Measurements from ENCODE around the gene FCN1. TPM values are rescaled to one million over a fixed set of nuclear protein-coding genes. Genes with fewer than 3 reads are reported as not detected.

FCN1 gene
- total RNA-seq, 2 experiments from 2014 or later, result not detected

DNA sequence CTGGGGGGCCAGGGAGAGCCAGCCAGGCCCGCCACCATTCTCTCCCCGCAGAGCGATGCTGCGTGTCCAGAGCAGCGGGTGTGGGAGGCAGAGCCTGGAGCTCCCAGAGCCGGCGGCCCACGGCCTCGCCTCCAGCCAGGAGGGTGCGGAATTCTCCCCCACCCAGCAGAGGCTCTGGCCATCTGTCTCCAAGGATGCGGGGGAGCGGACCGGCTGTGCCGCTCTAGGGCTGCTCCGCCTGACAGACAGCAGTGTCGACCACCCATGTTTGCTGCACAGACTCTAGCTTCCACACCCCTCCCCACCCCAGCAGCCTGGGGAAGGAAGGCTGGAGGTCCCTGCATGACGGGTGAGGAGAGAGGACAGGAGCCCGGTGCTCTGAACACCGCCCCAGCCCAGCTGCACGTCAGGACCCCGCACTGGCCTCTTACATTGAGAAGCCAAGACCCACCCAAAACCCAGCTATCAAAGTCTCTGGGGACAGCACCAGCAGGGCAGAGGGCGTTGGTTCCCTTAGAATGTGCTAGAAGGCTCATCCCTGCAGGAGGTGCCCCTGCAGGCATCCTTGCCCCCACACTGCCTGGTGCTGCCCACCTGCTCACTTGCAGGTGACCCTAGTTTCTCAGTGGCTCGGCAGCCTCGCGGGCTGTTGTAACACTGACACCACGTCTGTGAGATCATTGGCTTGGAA lies 29.7 kb upstream of the FCN1 start:
- H3K27me3 Mint-ChIP-seq (ENCODE audit: low read depth), result no peaks in the 10 kb centered on the region
- DNase-seq, result no peak
- no peaks in the 10 kb centered on the region for H3K36me3 Mint-ChIP-seq (ENCODE audit: low read depth)
- no peaks in the 10 kb centered on the region for H3K9me3 Mint-ChIP-seq
- no peak overlapping the region for H3K4me3 Mint-ChIP-seq
- CTCF ChIA-PET, result no interaction called here
- H3K27ac Mint-ChIP-seq, result no peak overlapping the region
- H3K4me1 Mint-ChIP-seq (ENCODE audit: low read depth), result no peaks in the 10 kb centered on the region
- intact Hi-C loops (cut with micrococcal nuclease), result no loop called here

DNA sequence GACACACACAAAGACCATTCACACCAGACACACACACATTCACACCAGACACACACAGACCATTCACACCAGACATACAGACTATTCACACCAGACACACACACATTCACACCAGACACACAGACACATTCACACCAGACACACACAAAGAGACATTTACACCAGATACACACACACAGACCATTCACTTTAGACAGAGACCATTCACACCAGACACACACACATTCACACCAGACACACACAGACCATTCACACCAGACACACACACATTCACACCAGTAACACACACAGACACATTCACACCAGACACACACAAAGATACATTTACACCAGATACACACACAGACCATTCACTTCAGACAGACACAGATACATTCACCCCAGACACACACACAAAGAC lies 29.0 kb upstream of the FCN1 start:
- no peak for DNase-seq
- H3K27ac Mint-ChIP-seq, result no peak overlapping the region
- H3K4me3 Mint-ChIP-seq, result no peak overlapping the region
- intact Hi-C loops (cut with micrococcal nuclease), result no loop called here
- CTCF ChIA-PET, result no interaction called here
- H3K9me3 Mint-ChIP-seq, result no peaks in the 10 kb centered on the region
- no peaks in the 10 kb centered on the region for H3K36me3 Mint-ChIP-seq (ENCODE audit: low read depth)
- no peaks in the 10 kb centered on the region for H3K27me3 Mint-ChIP-seq (ENCODE audit: low read depth)
- no peaks in the 10 kb centered on the region for H3K4me1 Mint-ChIP-seq (ENCODE audit: low read depth)

DNA sequence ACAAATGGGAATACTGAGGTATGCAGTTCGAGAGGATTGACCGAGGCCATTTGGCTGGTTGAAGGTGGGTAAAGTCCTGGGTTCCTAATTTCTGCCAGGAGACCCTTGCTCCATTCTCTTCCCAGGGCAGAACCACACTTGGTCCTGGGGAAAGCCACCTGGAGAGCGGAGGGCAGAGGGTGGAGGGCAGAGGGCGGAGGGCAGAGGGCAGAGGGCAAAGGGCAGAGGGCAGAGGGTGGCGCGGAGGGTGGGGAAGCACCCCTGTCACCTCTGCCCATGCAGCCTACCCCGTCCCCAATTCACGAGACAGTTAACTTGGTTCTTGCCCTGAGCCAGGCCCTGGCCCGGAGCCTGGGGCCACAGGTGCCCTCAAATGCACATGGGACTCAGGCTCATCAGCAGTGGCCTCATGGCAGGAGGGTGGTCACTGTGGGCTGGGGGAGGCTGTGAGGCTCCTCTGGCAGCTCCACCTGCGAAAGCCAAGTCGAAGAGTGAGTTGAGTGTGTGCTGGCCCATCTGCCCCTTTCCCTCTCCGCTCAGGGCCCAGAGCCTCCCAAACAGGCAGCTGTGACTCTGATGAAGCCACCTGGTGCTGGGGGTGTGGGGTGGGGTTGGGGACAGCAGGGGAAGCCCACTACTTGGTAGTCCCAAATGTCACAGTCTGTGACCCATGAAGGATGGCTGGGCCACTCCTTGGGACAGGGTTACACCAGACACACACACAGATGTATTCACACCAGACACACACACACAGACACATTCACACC lies 28.0 kb upstream of the FCN1 start:
- DNase-seq, result no peak
- intact Hi-C loops (cut with micrococcal nuclease), result no loop called here
- Mint-ChIP-seq H3K4me3 (no peak overlapping the region), H3K9me3 (no peaks in the 10 kb centered on the region), H3K27me3 (ENCODE audit: low read depth) (no peaks in the 10 kb centered on the region), H3K27ac (no peak overlapping the region), H3K36me3 (ENCODE audit: low read depth) (no peaks in the 10 kb centered on the region), H3K4me1 (ENCODE audit: low read depth) (no peaks in the 10 kb centered on the region)
- CTCF ChIA-PET, result no interaction called here

DNA sequence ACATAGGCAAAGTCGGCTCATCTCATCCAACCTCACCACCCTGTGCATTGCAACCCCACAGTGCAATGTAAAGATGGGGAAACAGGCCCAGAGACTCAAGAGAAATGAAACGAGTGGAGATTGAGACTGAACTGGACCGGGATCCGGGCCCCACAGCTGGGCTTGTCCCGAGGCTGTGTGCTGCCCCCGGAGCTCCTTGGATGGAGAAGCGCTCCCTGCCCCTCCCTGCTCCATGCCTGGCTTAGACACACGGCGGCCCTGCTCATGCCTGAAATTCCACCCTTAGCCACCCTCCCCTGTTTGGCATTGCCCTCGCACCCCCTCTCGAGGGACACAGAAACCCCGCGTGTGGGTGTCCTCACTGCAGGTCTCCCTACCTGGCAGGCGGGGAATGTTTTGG lies 27.2 kb upstream of the FCN1 start:
- Mint-ChIP-seq H3K36me3 (ENCODE audit: low read depth) (no peaks in the 10 kb centered on the region), H3K27me3 (ENCODE audit: low read depth) (no peaks in the 10 kb centered on the region), H3K4me1 (ENCODE audit: low read depth) (no peaks in the 10 kb centered on the region), H3K4me3 (no peak overlapping the region), H3K9me3 (no peaks in the 10 kb centered on the region), H3K27ac (no peak overlapping the region)
- CTCF ChIA-PET, result no interaction called here
- no peak for DNase-seq
- intact Hi-C loops (cut with micrococcal nuclease), result no loop called here

DNA sequence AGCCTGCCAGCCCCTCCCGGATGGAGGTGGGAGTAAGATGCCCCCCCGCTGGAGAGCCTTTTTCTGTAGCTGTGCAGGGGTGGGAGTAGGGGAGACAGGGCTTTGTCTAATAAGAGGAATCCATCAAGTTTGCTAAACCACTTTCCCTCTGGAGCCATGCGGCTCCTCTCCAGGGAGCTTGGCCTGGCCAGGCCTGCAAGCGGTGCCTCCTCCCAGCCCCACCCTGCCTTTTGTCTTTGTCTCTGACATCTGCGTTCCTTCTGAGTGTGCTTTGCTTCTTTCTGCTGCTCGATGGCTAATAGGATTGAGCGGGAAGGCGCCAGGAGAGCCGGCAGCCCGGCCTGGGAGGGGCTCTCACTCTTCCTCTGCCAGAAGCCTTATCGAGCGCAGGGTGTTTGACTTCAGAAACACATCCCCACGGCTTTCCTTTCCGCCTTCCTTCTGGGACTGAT lies 26.7 kb upstream of the FCN1 start:
- CTCF ChIA-PET, result no interaction called here
- H3K36me3 Mint-ChIP-seq (ENCODE audit: low read depth), result no peaks in the 10 kb centered on the region
- no peaks in the 10 kb centered on the region for H3K4me1 Mint-ChIP-seq (ENCODE audit: low read depth)
- DNase-seq, result no peak
- H3K27ac Mint-ChIP-seq, result no peak overlapping the region
- no peaks in the 10 kb centered on the region for H3K27me3 Mint-ChIP-seq (ENCODE audit: low read depth)
- no peak overlapping the region for H3K4me3 Mint-ChIP-seq
- intact Hi-C loops (cut with micrococcal nuclease), result no loop called here
- H3K9me3 Mint-ChIP-seq, result no peaks in the 10 kb centered on the region

DNA sequence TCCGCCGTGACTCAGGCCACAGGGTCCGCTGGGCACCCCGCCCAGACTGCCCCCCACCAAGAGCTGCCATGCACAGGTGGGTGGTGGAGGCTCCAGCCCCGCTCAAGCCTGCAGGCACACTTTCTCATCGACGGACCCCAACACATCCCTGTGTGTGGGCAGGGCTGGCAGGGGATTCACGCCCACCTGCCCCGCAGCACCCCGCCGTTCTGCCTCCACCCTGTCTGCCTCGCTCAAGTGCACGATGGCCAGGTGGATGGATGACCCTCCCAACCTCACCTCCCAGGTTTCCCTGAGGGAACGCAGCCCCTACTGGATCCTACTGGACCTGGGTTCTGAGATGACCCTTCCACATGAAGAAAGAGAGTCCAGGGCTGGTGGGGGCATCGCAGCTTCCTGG lies 26.1 kb upstream of the FCN1 start:
- intact Hi-C loops (cut with micrococcal nuclease), result no loop called here
- CTCF ChIA-PET, result no interaction called here
- Mint-ChIP-seq H3K36me3 (ENCODE audit: low read depth) (no peaks in the 10 kb centered on the region), H3K9me3 (no peaks in the 10 kb centered on the region), H3K27ac (no peak overlapping the region), H3K4me1 (ENCODE audit: low read depth) (no peaks in the 10 kb centered on the region), H3K4me3 (no peak overlapping the region), H3K27me3 (ENCODE audit: low read depth) (no peaks in the 10 kb centered on the region)
- no peak for DNase-seq

DNA sequence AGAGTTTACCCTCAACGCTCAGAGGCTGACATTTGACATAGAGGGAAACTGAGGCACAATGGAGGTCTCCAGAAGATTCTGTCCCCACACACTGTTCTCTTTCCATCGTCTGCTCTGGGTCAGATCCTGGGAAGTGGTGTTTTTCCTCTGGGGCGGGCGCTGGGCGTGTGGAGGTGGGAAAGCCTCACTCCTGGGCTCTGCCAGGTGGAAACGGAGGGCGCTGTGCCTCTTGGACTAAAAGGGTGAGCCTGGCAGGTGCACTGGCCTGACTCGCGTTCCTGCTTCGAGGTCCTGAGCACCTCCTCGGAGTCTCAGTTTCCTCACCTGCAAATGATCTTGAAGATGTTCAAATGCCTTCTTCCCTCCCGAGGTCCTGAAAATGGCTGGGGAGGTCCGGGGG lies 25.7 kb upstream of the FCN1 start:
- no peaks in the 10 kb centered on the region for H3K9me3 Mint-ChIP-seq
- H3K27ac Mint-ChIP-seq, result no peak overlapping the region
- H3K4me3 Mint-ChIP-seq, result no peak overlapping the region
- CTCF ChIA-PET, result no interaction called here
- intact Hi-C loops (cut with micrococcal nuclease), result no loop called here
- no peaks in the 10 kb centered on the region for H3K36me3 Mint-ChIP-seq (ENCODE audit: low read depth)
- no peaks in the 10 kb centered on the region for H3K4me1 Mint-ChIP-seq (ENCODE audit: low read depth)
- H3K27me3 Mint-ChIP-seq (ENCODE audit: low read depth), result no peaks in the 10 kb centered on the region
- DNase-seq, result no peak

DNA sequence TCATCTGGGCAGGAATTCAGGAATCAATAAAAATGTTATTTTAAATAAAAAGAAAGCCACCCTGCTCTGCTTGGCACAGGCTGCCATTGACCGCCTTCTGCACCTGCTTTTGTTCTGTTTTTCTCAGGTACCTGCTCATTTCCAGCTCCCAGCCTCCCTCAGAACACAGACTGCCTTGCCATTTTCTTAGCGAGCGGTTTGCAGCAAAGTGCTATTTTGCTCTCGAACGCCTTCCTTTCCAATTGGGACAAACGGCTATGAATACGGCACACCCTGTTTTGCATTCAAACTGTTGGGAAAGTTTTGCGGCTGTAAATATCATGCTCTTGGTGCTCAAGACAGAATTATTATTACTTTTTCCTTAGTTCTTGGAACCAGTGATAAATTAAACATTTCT lies 25.1 kb upstream of the FCN1 start:
- no peaks in the 10 kb centered on the region for H3K27me3 Mint-ChIP-seq (ENCODE audit: low read depth)
- CTCF ChIA-PET, result no interaction called here
- DNase-seq, result no peak
- intact Hi-C loops (cut with micrococcal nuclease), result no loop called here
- no peaks in the 10 kb centered on the region for H3K9me3 Mint-ChIP-seq
- no peak overlapping the region for H3K4me3 Mint-ChIP-seq
- no peaks in the 10 kb centered on the region for H3K36me3 Mint-ChIP-seq (ENCODE audit: low read depth)
- H3K4me1 Mint-ChIP-seq (ENCODE audit: low read depth), result no peaks in the 10 kb centered on the region
- H3K27ac Mint-ChIP-seq, result no peak overlapping the region

DNA sequence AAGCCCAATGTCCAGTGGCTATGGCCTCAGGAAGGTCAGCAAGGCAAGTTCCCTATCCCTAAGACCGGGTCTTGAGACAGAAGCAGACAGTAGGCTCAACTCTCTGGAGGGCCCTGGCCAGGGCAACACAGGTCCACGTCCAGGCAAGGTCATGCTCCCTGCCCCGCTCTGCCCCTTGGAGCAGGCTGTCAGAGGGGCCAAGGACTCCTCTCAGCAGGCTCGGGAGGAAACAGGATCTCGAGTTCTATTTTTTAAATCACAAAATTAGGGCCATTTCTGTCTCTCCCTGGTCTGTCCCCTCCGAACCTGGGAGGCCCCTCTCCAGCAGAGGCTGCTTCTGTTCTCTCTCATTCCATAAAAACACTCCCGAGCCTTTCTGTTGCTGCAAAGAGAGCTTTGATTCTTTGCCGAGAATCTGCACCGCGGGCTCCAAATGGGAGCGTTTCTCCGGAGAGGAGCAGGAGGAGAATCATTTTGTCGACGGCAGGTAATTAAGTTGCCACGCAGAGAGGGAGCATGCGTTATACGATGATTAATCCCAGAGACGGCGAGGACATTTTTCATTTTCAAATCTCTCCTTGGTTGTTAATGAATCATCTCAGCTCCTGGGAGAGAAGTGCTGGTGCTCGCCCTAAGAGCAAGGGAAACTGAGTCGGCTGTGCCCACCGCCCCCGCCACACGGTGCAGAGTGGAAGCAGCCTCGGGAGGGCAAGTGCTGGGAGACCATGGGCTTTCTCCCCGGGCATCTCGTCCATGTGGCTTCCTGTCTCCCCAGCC lies 24.5 kb upstream of the FCN1 start:
- no peaks in the 10 kb centered on the region for H3K27me3 Mint-ChIP-seq (ENCODE audit: low read depth)
- no peak overlapping the region for H3K4me3 Mint-ChIP-seq
- intact Hi-C loops (cut with micrococcal nuclease), result no loop called here
- no peak for DNase-seq
- CTCF ChIA-PET, result no interaction called here
- no peaks in the 10 kb centered on the region for H3K4me1 Mint-ChIP-seq (ENCODE audit: low read depth)
- no peaks in the 10 kb centered on the region for H3K9me3 Mint-ChIP-seq
- no peak overlapping the region for H3K27ac Mint-ChIP-seq
- H3K36me3 Mint-ChIP-seq (ENCODE audit: low read depth), result no peaks in the 10 kb centered on the region

DNA sequence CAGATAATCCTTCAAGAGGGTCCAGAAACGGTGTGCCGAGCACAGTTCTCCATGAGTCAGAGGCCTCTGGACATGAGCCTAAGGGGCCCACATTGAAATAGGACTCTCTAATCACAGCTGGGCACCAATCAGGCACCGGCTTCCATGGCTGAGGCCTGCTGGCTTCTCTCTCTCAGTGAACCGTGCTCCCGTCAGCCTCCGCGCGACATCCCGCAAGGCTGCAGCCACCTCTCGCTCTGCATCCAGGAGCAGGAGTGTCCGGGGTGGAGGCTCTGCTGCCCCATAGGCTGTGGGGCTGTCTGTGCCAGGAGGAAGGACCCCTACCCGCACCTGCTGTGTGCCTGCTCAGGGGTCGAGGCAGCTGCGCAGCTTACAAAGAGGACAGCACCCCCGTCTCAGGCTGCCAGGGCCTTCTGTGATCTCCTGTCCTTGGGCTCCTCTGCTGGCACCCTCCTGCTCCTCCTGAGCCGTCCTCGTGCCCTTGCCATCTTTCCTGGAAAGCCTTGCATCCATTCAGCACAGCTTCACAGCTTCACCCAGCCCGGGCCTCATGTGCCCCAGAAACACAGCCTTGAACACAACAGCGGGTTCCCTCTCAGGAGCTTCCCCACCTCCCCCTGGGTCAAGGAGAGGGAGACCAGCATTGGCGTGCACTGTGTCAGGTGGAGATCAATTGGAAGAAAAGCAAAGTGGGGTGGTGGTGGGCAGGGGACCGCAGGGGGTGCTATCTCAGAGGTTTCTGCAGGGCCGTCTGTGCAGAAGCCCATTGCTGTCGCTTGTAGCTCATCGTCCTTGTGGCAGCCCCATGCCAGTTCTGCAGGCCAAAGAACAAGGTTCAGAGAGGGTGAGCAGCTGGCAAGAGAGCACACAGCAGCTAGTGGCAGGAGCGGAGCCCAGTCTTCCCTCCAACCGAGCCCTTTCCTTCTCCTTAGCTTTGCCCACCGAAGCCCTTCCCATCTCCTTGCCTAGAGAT lies 22.8 kb upstream of the FCN1 start:
- no peaks in the 10 kb centered on the region for H3K36me3 Mint-ChIP-seq (ENCODE audit: low read depth)
- intact Hi-C loops (cut with micrococcal nuclease), result no loop called here
- no peaks in the 10 kb centered on the region for H3K4me1 Mint-ChIP-seq (ENCODE audit: low read depth)
- CTCF ChIA-PET, result no interaction called here
- no peak overlapping the region for H3K4me3 Mint-ChIP-seq
- no peak for DNase-seq
- no peaks in the 10 kb centered on the region for H3K27me3 Mint-ChIP-seq (ENCODE audit: low read depth)
- H3K27ac Mint-ChIP-seq, result no peak overlapping the region
- H3K9me3 Mint-ChIP-seq, result no peaks in the 10 kb centered on the region

DNA sequence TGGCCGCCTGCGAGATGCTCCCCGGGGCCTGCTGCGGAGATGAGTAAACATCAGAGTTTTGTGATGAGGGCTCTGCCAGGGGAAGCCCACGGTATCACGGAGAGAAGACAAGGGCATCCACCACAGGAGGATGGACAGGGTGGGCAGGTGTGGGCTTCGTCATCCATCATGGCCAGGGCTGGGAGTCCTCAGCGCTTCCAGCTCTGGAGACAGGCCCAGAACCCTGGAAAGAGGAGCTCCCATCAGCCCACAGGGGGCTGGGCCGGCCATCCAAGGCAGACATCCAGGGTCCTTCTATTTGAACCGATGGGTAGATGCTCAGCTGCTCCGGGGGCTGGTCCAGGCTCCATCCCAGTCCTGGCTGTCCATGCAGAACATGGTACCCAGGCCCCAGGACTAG lies 22.1 kb upstream of the FCN1 start:
- DNase-seq, result no peak
- no peak overlapping the region for H3K4me3 Mint-ChIP-seq
- no peaks in the 10 kb centered on the region for H3K9me3 Mint-ChIP-seq
- H3K27ac Mint-ChIP-seq, result no peak overlapping the region
- no peaks in the 10 kb centered on the region for H3K4me1 Mint-ChIP-seq (ENCODE audit: low read depth)
- no peaks in the 10 kb centered on the region for H3K36me3 Mint-ChIP-seq (ENCODE audit: low read depth)
- CTCF ChIA-PET, result no interaction called here
- no peaks in the 10 kb centered on the region for H3K27me3 Mint-ChIP-seq (ENCODE audit: low read depth)
- intact Hi-C loops (cut with micrococcal nuclease), result no loop called here

DNA sequence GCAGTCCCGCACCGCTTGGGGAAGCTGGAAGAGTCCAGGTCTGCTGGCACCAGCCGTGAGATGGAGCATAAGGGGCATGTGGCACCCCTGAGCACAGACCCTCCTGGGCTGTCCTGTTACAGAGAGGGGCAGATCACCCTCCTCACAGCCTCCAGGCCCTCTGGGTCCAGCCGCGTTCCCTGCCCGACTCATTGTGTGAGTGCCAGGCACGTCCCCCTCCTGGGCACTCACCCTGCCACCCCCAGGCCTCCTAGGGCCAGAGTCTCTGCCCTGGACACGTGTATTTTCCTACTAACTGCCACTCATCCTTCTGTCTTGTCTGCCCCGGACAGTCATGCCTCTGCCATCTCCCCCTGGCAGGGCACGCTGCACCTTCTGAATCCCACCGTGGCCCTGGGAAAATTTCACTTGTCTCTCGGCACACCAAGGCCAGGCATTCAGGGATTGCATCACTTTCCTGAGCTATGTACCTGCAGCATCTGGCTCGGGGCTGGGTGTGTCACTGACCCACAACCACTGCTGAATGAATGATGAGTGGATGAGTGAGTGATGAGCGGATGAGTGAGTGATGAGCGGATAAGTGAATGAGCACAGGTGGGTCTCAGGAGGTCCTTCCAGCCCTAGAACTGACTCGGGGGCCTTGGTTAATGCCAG lies 21.5 kb upstream of the FCN1 start:
- Mint-ChIP-seq H3K4me1 (ENCODE audit: low read depth) (no peaks in the 10 kb centered on the region), H3K4me3 (no peak overlapping the region), H3K27ac (no peak overlapping the region), H3K36me3 (ENCODE audit: low read depth) (no peaks in the 10 kb centered on the region), H3K9me3 (no peaks in the 10 kb centered on the region), H3K27me3 (ENCODE audit: low read depth) (no peaks in the 10 kb centered on the region)
- DNase-seq, result no peak
- intact Hi-C loops (cut with micrococcal nuclease), result no loop called here
- CTCF ChIA-PET, result no interaction called here
